HG02642 (cell line): ENCODE results near the gene KCNMA1.

Experiments
- ATAC-seq: cut with Tn5 transposase; IDR thresholded peaks from one replicate; pipeline ENCODE4 v1.9.1; 2021; ENCODE audit warnings: mild to moderate bottlenecking; ENCODE audit not compliant: unreplicated experiment, poor library complexity

KCNMA1 gene

DNA sequence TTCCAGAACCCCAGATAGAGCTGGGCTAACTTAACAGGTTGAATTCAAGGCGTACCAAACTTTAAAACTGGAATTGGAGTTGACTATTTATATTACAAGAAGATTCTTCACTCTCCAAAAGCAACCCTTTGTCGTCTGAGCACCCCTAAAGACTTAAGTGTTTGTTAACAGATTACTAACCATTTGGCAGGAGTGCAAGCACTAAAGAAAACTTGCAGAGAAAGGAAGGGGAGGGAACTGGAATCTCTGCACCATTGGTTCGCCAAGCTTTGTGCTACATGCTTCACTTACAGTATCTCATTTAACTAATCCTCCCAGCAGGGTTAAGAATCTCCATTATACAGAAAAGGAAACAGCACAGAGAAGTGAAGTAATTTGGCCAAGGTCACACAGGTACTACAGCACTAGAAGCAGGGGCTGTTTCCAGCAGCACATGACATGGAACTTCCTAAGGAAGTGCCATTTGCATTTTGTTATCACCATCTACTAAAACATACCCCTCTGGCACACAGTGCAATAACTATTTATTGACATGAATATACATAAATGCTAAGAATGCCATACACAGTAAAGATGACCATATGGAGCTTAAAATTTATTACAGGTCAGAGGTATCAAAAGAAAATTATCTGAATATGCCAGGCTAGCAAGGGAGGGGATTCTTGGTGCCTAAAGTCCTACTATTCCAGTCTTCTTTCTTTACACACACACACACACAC lies 201.2 kb downstream of the KCNMA1 start:
- ATAC-seq = no peak

- ATAC-seq = no peak
Measured at GRCh38 chr10:77433546-77433945, 204.1 kb downstream of the KCNMA1 start.

- ATAC-seq = no peak
Measured at GRCh38 chr10:77431980-77432797, 205.4 kb downstream of the KCNMA1 start.

DNA sequence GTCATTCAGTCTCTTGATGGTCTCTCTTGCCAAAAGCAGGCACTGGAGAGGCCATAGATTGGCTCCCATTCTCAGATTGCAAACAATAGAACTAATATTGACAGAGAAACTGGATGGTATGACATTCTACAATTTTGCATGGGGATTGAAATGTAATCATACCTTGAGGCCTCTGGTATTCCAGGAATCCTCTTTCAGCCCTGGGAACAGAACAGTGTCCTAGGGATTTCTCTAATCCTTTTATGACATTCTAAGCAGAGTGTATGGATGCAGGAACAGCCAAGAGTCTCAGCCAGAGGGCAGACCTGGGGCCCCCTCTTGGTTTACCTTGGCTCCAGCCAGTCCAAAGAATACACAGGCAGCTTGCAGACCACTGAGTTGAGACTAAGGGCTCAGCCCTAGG lies 206.4 kb downstream of the KCNMA1 start:
- ATAC-seq = no peak

- no peak for ATAC-seq
Measured at GRCh38 chr10:77430530-77430929, 207.1 kb downstream of the KCNMA1 start.

DNA sequence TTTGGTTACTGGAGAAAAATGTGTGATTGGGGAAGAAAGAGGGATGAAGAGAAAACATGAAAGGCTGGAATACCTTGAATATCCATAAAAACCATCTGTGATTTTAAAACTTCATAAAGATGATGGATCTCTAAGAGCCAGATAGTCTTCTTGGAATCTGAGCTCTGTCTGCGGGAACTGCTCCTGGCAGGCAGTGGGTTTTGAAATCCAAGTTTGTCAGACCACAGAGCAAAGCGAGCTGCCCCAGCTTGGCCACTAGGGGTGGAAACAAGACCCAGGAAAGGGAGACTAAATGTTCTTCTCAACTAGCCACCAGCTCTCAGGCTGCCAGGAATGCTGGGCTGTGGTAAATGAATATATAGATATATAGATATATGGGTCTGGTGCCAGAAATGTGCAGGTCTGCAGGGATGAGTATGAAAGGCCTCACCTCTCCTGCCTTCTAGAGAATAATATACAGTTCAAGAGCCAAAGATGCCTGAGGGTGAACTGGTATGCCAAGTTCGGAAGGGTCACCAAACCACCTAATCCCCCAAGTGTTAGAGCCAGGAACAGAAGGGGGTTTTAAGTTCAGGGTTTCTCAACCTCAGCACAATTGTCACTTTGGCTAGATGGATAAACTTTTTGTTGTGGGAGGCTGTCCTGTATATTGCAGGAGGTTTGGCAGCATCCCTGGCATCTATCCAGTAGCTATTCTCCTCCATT lies 208.8 kb downstream of the KCNMA1 start:
- ATAC-seq = no peak

DNA sequence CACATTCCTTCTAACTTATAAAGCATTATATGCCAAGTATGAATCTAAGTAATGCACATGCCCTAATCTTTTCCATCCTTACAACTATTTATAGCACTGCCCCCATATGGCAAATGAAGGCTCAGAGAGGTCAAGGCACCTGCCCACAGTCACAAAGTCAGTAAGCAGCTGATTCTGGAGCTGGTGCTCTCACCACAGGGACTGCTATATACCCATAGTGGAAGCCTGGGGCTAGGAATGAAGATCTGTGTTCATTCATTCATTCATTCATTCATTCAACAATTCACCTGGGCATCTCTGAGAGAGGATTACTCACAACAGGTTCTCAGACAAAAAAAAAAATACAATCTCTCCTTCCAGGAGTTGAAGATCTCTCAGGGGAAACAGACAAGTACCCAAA lies 213.4 kb downstream of the KCNMA1 start:
- ATAC-seq = no peak

- no peak for ATAC-seq
Measured at GRCh38 chr10:77422491-77423338, 214.9 kb downstream of the KCNMA1 start.

DNA sequence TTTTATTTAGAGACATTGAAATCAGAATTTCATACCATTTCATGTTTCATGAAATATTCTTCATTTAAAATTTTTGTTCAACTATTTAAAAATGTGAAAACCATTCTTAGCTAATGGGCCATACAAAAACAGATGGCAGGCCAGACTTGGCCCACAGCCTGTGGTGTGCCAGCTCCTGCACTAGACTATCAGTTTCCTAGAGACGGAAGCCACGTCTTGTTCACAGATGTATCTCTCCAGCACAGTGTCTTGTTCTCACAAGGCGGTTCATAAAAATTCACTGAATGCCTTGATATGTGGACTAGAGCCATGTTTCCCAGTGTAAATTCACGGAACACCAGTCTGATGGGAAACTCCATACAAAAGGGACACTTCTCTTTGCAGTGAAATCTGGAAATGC lies 216.0 kb downstream of the KCNMA1 start:
- no peak for ATAC-seq

DNA sequence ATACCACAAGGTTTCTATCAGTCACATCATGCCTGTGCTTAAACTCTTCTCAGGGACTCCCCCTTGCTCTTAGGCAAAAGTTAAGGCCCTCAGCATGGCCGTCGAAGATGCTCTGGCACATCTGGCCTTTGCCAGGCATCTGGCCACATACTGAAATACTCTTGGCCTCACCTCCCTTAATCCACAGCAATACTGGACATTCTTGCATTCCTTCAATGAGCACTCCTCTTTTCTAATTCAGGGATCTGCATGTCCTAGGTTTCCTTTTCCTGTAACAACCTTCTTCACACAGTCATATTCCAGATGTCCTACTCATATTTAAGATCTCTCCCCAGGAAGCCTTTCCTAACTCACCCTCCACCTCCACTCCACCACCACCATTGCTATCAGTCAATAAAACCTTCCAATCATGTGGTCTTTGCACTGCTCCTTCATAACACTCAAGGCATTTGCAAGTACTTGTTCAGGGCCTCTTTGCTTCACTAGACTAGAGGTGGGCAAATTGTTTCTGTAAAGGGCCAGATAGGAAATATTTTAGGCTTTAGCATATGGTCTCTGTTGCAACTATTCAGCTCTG lies 216.6 kb downstream of the KCNMA1 start:
- no peak for ATAC-seq

GRCh38 chr10:77419979-77420378 lies 217.6 kb downstream of the KCNMA1 start:
- ATAC-seq = no peak

DNA sequence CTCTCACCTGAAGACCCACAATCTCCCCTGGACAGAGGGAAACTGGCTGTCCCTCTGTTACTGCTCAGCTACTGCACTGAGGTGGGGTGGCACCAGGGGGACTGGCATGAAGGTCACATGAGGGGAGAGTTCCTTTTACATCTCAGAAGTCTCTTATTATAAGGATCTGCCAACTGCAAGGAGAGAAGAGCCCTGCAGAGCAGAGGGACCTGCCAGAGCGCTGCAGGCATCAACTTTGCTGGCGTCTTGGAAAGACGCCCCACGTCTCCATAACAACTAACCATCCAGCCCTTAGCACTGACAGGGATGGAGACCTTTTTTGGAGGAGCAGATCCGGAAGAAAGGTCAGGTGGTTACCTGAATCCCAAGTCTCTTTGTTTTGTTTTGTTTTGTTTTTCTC lies 218.6 kb downstream of the KCNMA1 start:
- no peak for ATAC-seq

DNA sequence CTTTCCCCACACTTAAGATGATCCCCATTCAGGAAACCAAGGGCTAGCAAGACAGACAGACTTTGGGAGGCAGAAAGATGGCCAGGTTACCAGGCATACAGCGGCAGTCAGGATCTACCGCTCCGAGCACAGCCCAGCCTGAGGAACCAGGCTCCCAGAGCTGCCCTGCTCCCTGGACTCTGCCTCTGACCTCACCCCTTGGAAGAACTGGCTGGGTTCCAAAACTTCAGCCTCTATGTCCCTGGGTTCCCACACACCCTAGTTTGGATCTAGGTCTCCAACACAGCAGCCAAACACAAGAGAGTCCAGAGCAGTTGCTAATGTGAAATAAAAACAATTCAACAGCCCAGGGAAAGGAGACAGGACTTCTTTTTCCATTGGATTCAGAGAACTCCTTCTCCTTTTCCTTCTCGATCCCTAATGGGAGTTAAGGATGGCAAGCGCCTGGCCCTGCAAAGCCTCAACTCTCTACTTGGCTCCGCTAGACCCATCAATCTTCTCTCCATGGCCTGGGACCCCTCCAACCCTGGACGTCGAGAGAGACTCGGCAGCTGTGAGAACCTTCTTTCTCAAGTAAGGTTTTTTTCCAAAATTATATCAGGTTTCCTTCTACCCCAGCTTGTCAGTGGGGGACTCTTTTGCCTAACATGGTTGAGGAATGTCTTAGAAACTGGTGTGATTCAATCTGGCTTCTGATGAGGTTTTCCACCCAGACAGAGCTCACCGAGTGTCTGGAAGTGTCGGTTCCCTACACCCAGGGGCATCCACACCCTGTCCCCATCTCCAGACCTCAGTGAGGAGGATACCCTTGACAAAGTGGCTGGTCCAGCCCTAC lies 219.6 kb downstream of the KCNMA1 start:
- no peak for ATAC-seq

GRCh38 chr10:77417359-77417758 lies 220.2 kb downstream of the KCNMA1 start:
- no peak for ATAC-seq

- ATAC-seq = no peak
Measured at GRCh38 chr10:77416311-77417135, 221.1 kb downstream of the KCNMA1 start.

DNA sequence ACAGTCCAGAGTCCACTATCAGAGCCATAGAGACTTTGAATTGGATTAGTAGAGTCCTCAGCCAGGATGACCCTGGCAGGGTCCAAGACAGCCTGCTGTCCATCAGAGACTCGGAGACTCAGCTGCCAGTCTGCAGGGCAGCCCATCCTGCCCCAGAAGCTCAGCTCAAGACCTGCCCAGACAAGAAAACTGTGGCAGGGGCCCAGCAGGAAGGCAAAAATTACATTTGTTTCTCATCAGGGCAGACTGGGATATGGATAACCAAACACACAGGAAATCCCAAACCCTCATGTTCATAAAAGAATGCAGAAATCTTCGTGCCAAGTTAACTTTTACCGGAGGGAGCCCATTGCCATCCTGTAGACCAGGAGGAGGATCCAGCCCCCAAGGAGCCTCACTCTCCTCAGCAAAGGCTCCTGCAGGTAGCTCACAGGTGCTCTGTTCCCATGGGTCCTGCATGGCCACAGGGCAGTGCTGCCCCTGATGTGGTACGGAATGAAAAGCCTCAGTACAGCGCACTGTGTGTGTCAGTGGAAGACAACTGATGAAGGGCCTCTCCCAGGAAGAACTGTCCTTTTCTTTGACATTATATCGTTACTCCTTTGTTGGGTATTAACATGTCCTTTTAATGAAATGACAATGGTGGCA lies 222.2 kb downstream of the KCNMA1 start:
- no peak for ATAC-seq

DNA sequence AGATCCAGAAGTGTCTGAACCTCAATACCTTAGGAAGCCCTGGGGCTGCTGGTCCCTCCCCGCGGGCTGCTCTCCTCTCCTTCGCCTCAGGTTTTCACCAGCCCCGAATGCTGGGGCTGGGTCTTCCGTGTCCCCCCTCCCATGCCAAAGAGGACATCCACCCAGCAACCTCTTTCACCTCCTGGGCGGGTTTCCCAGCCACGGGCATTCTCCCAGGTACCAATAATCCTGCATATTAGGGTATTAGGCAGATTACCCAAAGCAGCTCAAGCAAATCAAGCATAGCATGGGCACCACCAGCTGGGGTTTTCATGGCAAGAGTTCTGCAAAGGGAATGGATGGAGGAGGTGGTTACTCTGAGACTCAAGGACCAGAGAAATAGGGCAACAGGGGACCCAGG lies 224.4 kb downstream of the KCNMA1 start:
- no peak for ATAC-seq
